K562 (cell line): ENCODE measurements around the gene USP22. TPM values are rescaled to one million over a fixed set of nuclear protein-coding genes. Genes with fewer than 3 reads are reported as not detected.

Experiments used
- ATF1 ChIP-seq, 2 experiments: fragments of 450-650 bp in 1 of 2; IDR thresholded peaks; 2 replicates each; pipeline ENCODE4 v1.6.1; 2016; ENCODE audit warnings: missing compliant biosample characterization in 1 of 2, missing genetic modification characterization in 1 of 2
- FOXP1 ChIP-seq: sonication (generic); formaldehyde crosslinking; IDR thresholded peaks from 2 replicates; pipeline ENCODE4 v1.8.0; 2022; ENCODE audit warnings: mild to moderate bottlenecking, missing genetic modification reagents
- RBM39 ChIP-seq: fragments of 200-400 bp; formaldehyde crosslinking; optimal IDR thresholded peaks from 2 replicates; pipeline ENCODE3; 2018; ENCODE audit warnings: low read depth, low read length
- SAP30 ChIP-seq: fragments of 200-600 bp; sonication (generic); IDR thresholded peaks from 2 replicates; pipeline ENCODE4 v1.6.1; 2012; ENCODE audit warnings: borderline replicate concordance, low read depth, mild to moderate bottlenecking, moderate library complexity, low read length, control low read depth, inconsistent platforms; ENCODE audit not compliant: insufficient read depth, poor library complexity, severe bottlenecking
- SREBF2 ChIP-seq: sonication (generic); formaldehyde crosslinking; IDR thresholded peaks from 2 replicates; pipeline ENCODE4 v1.4.0; 2020; ENCODE audit warnings: mild to moderate bottlenecking, missing genetic modification reagents
- ZNF143 ChIP-seq: sonication (generic); formaldehyde crosslinking; IDR thresholded peaks from 2 replicates; pipeline ENCODE4 v1.9.0; 2022; ENCODE audit warnings: mild to moderate bottlenecking, missing genetic modification reagents
- ZNF431 ChIP-seq: sonication (generic); formaldehyde crosslinking; IDR thresholded peaks from 2 replicates; pipeline ENCODE4 v1.8.0; 2022; ENCODE audit warnings: mild to moderate bottlenecking, missing genetic modification reagents
- ZNF561 ChIP-seq: fragments of 450-650 bp; formaldehyde crosslinking; conservative IDR thresholded peaks from 2 replicates; pipeline ENCODE4 v1.4.0; 2020; ENCODE audit warnings: mild to moderate bottlenecking, moderate library complexity
- polyA plus RNA-seq, 8 experiments: library from polyadenylated mRNA; depleted of rRNA in 4 of 8; stranded (reverse) in 5 of 8; unstranded in 3 of 8; fragments of >200 nt; fragmentation: Nextera tagmentation in 2 of 8; fragmentation: Illumina TruSeq in 1 of 8; extraction: Ambion mirVana in 2 of 8; extraction: Trizol in 1 of 8; gene quantifications; 2 replicates each; pipeline versions ENCODE4 v1.2.1 to v1.2.3, GENCODE V29; 2011 to 2014; ENCODE audit warnings: inconsistent platforms in 1 of 8, missing spikeins in 1 of 8
- total RNA-seq, 7 experiments: library from RNA; depleted of rRNA in 6 of 7; stranded (reverse); fragments of >200 nt in 6 of 7; fragmentation: Illumina TruSeq in 2 of 7; extraction: Trizol in 2 of 7; gene quantifications; 2 replicates each; pipeline versions ENCODE4 v1.2.1 to v1.2.3, GENCODE V29; 2011 to 2021; ENCODE audit warnings: low replicate concordance in 1 of 7
- TF ChIP-seq, protein P1 (sequence below), 2 experiments: fragments of 450-650 bp in 1 of 2; sonication (generic) in 1 of 2; formaldehyde crosslinking in 1 of 2; IDR thresholded peaks; 2 replicates each; pipeline versions ENCODE4 v1.7.1 to v1.9.0; 2016 to 2022; ENCODE audit warnings: inconsistent platforms in 1 of 2, mild to moderate bottlenecking in 1 of 2, missing genetic modification reagents in 1 of 2
- TF ChIP-seq, protein P2 (sequence below): fragments of 450-650 bp; IDR thresholded peaks from 2 replicates; pipeline ENCODE4 v1.6.1; 2016; ENCODE audit warnings: mild to moderate bottlenecking

The USP22 gene
- total and polyA plus RNA-seq, 9 of the 15 experiments (the other 6 are each of a cell fraction or from before 2014, with no cell fraction given), result 6.5 to 113 (median 58.9) TPM

GRCh38 chr17:20960871-20961270 lies 81.9 kb downstream of the USP22 start (continued):
- TF ChIP-seq, protein P1, sequence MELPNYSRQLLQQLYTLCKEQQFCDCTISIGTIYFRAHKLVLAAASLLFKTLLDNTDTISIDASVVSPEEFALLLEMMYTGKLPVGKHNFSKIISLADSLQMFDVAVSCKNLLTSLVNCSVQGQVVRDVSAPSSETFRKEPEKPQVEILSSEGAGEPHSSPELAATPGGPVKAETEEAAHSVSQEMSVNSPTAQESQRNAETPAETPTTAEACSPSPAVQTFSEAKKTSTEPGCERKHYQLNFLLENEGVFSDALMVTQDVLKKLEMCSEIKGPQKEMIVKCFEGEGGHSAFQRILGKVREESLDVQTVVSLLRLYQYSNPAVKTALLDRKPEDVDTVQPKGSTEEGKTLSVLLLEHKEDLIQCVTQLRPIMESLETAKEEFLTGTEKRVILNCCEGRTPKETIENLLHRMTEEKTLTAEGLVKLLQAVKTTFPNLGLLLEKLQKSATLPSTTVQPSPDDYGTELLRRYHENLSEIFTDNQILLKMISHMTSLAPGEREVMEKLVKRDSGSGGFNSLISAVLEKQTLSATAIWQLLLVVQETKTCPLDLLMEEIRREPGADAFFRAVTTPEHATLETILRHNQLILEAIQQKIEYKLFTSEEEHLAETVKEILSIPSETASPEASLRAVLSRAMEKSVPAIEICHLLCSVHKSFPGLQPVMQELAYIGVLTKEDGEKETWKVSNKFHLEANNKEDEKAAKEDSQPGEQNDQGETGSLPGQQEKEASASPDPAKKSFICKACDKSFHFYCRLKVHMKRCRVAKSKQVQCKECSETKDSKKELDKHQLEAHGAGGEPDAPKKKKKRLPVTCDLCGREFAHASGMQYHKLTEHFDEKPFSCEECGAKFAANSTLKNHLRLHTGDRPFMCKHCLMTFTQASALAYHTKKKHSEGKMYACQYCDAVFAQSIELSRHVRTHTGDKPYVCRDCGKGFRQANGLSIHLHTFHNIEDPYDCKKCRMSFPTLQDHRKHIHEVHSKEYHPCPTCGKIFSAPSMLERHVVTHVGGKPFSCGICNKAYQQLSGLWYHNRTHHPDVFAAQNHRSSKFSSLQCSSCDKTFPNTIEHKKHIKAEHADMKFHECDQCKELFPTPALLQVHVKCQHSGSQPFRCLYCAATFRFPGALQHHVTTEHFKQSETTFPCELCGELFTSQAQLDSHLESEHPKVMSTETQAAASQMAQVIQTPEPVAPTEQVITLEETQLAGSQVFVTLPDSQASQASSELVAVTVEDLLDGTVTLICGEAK (IDR thresholded peaks at IDR 0.05), result no peak
- TF ChIP-seq, protein P1 (CRISPR knock-in tag; IDR thresholded peaks at IDR 0.05), result no peak
- no peak for TF ChIP-seq ATF1 (CRISPR knock-in tag; IDR thresholded peaks at IDR 0.05)
- no peak for TF ChIP-seq ATF1 (tag; IDR thresholded peaks at IDR 0.05)
- no peak for TF ChIP-seq ZNF143 (CRISPR knock-in tag)
- TF ChIP-seq ZNF561 (CRISPR knock-in tag), result no peak
- TF ChIP-seq SREBF2 (CRISPR knock-in tag), result no peak
- TF ChIP-seq, protein P2, sequence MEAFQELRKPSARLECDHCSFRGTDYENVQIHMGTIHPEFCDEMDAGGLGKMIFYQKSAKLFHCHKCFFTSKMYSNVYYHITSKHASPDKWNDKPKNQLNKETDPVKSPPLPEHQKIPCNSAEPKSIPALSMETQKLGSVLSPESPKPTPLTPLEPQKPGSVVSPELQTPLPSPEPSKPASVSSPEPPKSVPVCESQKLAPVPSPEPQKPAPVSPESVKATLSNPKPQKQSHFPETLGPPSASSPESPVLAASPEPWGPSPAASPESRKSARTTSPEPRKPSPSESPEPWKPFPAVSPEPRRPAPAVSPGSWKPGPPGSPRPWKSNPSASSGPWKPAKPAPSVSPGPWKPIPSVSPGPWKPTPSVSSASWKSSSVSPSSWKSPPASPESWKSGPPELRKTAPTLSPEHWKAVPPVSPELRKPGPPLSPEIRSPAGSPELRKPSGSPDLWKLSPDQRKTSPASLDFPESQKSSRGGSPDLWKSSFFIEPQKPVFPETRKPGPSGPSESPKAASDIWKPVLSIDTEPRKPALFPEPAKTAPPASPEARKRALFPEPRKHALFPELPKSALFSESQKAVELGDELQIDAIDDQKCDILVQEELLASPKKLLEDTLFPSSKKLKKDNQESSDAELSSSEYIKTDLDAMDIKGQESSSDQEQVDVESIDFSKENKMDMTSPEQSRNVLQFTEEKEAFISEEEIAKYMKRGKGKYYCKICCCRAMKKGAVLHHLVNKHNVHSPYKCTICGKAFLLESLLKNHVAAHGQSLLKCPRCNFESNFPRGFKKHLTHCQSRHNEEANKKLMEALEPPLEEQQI, result no peak
- TF ChIP-seq ZNF431, result no peak
- TF ChIP-seq SAP30, result no peak
- TF ChIP-seq RBM39, result no peak
- no peak for TF ChIP-seq FOXP1 (CRISPR knock-in tag)
